ENCODE results near the gene CLHC1. TPM values are rescaled to one million over a fixed set of nuclear protein-coding genes. Genes with fewer than 3 reads are reported as not detected.
"Not testable (repeated sequence)": the region's sequence is repeated elsewhere in the genome, so short reads cannot be mapped to it uniquely, and the experiment has no call there.

The CLHC1 gene
- total RNA-seq, 4 donors from 2014 or later = 3.4 to 15.0 (median 6.4) TPM

DNA sequence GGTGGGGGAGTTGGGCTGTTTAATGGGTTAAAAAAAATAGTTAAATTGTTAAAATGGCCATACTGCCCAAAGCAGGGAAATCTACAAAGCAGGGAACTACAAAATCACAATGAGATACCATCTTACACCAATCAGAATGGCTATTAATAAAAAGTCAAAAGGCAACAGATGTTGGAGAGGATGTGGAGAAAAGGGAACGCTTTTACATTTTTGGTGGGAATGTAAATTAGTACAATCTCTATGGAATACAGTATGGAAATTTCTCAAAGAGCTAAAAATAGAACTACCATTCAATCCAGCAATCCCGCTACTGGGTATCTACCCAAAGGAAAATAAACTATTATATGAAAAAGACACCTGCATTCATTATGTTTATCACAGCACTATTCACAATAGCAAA lies 27.1 kb downstream of the CLHC1 start:
- H3K4me1 ChIP-seq = no peaks in the 10 kb centered on the region
- no peak overlapping the region for H3K4me3 ChIP-seq
- no peak for DNase-seq (ENCODE audit: extremely low spot score)
- H3K9me3 ChIP-seq = peaks cover 0 to under 1% (median 0%) of the 10 kb centered on the region in 4 donors
- H3K27ac ChIP-seq (replicated peaks in 1 of 4) = no peak overlapping the region
- intact Hi-C loops (cut with DNase I) = no loop called here
- no peaks in the 10 kb centered on the region for H3K27me3 ChIP-seq
- TF ChIP-seq POLR2A (IDR thresholded peaks at IDR 0.05; ENCODE audit: low read depth) (no peak), POLR2AphosphoS5 (IDR thresholded peaks at IDR 0.05) (no peak), EP300 (IDR thresholded peaks at IDR 0.05) (no peak)
- TF ChIP-seq, protein P1, sequence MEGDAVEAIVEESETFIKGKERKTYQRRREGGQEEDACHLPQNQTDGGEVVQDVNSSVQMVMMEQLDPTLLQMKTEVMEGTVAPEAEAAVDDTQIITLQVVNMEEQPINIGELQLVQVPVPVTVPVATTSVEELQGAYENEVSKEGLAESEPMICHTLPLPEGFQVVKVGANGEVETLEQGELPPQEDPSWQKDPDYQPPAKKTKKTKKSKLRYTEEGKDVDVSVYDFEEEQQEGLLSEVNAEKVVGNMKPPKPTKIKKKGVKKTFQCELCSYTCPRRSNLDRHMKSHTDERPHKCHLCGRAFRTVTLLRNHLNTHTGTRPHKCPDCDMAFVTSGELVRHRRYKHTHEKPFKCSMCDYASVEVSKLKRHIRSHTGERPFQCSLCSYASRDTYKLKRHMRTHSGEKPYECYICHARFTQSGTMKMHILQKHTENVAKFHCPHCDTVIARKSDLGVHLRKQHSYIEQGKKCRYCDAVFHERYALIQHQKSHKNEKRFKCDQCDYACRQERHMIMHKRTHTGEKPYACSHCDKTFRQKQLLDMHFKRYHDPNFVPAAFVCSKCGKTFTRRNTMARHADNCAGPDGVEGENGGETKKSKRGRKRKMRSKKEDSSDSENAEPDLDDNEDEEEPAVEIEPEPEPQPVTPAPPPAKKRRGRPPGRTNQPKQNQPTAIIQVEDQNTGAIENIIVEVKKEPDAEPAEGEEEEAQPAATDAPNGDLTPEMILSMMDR (IDR thresholded peaks at IDR 0.05) = no peak
- peaks cover 0 to 20% (median 4%) of the 10 kb centered on the region in 4 donors for H3K36me3 ChIP-seq
- 96% methylated on average over 2 of the region's 2 CpGs for WGBS

DNA sequence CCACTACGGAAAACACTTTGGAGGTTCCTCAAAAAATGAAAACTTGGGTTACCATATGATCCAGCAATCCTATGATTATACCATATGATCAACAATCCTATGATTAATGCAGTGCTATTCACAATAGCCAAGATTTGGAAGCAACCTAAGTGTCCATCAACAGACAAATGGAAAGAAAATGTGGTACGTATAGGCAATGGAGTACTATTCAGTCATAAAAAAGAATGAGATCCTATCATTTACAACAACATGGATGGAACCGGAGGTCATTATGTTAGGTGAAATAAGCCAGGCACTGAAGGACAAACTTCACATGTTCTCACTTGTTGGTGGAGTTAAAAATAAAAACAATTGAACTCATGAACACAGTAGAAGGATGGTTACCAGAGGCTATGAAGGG lies 27.6 kb downstream of the CLHC1 start:
- 93% methylated on average over 3 of the region's 3 CpGs for WGBS
- intact Hi-C loops (cut with DNase I) = no loop called here
- H3K4me3 ChIP-seq = no peak overlapping the region
- no peak for DNase-seq (ENCODE audit: extremely low spot score)
- no peaks in the 10 kb centered on the region for H3K27me3 ChIP-seq
- H3K4me1 ChIP-seq = no peaks in the 10 kb centered on the region
- H3K27ac ChIP-seq (replicated peaks in 1 of 4) = no peak overlapping the region
- H3K36me3 ChIP-seq = peaks cover 0 to 24% (median 4%) of the 10 kb centered on the region in 4 donors
- H3K9me3 ChIP-seq = peaks cover 0 to 4% (median 0%) of the 10 kb centered on the region in 4 donors
- TF ChIP-seq EP300 (IDR thresholded peaks at IDR 0.05) (no peak), POLR2A (IDR thresholded peaks at IDR 0.05; ENCODE audit: low read depth) (no peak), POLR2AphosphoS5 (IDR thresholded peaks at IDR 0.05) (no peak)
- TF ChIP-seq, protein P1 (IDR thresholded peaks at IDR 0.05) = no peak

DNA sequence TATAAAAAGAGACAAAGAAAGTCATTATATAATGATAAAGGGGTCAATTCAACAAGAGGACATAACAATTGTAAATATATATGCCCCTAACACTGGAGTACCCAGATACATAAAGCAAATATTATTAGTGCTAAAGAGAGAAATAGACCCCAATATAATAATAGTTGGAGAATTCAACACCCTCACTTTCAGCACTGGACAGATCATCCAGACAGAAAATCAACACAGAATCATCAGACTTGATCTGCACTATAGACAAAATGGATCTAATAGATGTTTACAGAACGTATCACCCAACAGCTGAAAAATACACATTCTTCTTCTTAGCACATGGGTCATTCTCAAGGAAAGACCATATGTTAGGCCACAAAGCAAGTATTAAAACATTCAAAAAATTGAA lies 31.7 kb downstream of the CLHC1 start:
- no peak overlapping the region for H3K27ac ChIP-seq (replicated peaks in 1 of 4)
- H3K9me3 ChIP-seq = peaks cover 0 to 5% (median 0%) of the 10 kb centered on the region in 4 donors
- TF ChIP-seq EP300 (IDR thresholded peaks at IDR 0.05) (no peak), POLR2AphosphoS5 (IDR thresholded peaks at IDR 0.05) (no peak), POLR2A (IDR thresholded peaks at IDR 0.05; ENCODE audit: low read depth) (no peak)
- TF ChIP-seq, protein P1 (IDR thresholded peaks at IDR 0.05) = no peak
- no peak overlapping the region for H3K4me3 ChIP-seq
- WGBS = 100% methylated on average over 1 of the region's 1 CpG
- no peak for DNase-seq (ENCODE audit: extremely low spot score)
- H3K4me1 ChIP-seq = no peaks in the 10 kb centered on the region
- intact Hi-C loops (cut with DNase I) = no loop called here
- H3K36me3 ChIP-seq = peaks cover 0 to 42% (median 16%) of the 10 kb centered on the region in 4 donors
- H3K27me3 ChIP-seq = no peaks in the 10 kb centered on the region

DNA sequence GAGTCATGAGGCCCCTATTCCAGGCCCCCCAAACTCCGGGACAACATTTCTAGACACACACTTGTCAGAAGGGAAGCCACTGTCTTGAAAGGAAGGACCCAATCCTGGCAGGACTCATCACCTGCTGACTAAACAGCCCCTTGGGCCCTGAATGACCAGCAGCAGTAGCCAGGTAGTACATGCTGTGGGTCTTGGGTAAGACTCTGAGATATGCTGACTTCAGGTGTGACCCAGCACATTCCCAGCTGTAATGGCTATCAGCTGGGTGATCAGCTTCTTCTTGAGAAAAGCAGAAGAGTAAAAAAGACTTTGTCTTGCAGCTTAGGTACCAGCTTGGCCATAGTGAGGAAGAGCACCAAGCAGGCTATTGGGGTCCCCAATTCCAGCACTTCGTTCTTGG lies 35.6 kb downstream of the CLHC1 start:
- Histone ChIP-seq H3K4me3 (no peak overlapping the region), H3K9me3 (peaks cover 0 to 5% (median 0%) of the 10 kb centered on the region in 4 donors), H3K27ac (replicated peaks in 1 of 4) (no peak overlapping the region), H3K27me3 (no peaks in the 10 kb centered on the region), H3K36me3 (peaks cover 0 to 33% (median 18%) of the 10 kb centered on the region in 4 donors), H3K4me1 (no peaks in the 10 kb centered on the region)
- TF ChIP-seq, protein P1 (IDR thresholded peaks at IDR 0.05) = no peak
- TF ChIP-seq POLR2A (IDR thresholded peaks at IDR 0.05; ENCODE audit: low read depth) (no peak), EP300 (IDR thresholded peaks at IDR 0.05) (no peak), POLR2AphosphoS5 (IDR thresholded peaks at IDR 0.05) (no peak)
- no peak for DNase-seq (ENCODE audit: extremely low spot score)
- WGBS = 100% methylated on average over 2 of the region's 2 CpGs
- intact Hi-C loops (cut with DNase I) = no loop called here

DNA sequence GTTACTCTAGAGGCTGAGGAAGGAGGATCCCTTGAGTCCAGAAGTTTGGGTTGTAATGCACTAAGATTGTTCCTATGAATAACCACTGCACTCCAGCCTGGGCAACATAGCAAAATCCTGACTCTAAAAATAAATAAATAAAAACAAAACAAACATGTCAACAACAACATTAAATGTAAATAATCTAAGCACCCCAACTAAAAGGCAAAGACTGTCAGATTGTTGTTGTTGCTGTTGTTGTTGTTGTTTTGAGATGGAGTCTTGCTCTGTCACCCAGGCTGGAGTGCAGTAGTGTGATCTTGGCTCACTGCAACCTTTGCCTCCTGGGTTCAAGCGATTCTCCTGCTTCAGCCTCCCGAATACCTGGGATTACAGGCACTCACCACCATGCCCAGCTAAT lies 40.2 kb downstream of the CLHC1 start:
- H3K9me3 ChIP-seq; H3K4me1 ChIP-seq; intact Hi-C loops (cut with DNase I); DNase-seq (ENCODE audit: extremely low spot score); H3K4me3 ChIP-seq; H3K27ac ChIP-seq (replicated peaks in 1 of 4); H3K27me3 ChIP-seq: not testable (repeated sequence)
- H3K36me3 ChIP-seq = peaks cover 0 to 29% (median 19%) of the 10 kb centered on the region in 4 donors
- WGBS = 100% methylated on average over 2 of the region's 2 CpGs

DNA sequence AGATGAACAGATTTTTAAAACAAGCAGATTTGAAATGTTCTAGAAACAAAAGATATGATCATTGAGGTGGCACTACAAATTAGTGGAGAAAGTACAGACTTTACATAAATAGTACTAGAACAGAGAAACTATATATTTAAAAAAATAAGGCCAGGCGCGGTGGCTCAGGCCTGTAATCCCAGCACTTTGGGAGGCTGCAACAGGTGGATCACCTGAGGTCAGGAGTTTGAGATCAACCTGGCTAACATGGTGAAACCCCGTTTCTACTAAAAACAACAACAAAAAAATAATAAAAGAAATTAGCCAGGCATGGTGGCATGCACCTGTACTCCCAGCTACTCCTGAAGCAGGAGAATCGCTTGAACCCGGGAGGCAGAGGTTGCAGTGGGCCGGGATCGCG lies 45.3 kb downstream of the CLHC1 start:
- H3K4me1 ChIP-seq; H3K4me3 ChIP-seq; DNase-seq (ENCODE audit: extremely low spot score); H3K9me3 ChIP-seq; H3K27ac ChIP-seq (replicated peaks in 1 of 4); intact Hi-C loops (cut with DNase I); H3K27me3 ChIP-seq; H3K36me3 ChIP-seq: not testable (repeated sequence)
- WGBS = 87% methylated on average over 8 of the region's 8 CpGs
